GM04504 (cell line): ENCODE measurements around the gene PREX1.
A peak's percentile ranks its signal among the peaks of the same experiment; 100 is the strongest.

Experiments
- DNase-seq: peaks from one replicate; pipeline ENCODE4 v3.0.0-alpha.2; 2012; ENCODE audit warnings: low read depth

The PREX1 gene

DNA sequence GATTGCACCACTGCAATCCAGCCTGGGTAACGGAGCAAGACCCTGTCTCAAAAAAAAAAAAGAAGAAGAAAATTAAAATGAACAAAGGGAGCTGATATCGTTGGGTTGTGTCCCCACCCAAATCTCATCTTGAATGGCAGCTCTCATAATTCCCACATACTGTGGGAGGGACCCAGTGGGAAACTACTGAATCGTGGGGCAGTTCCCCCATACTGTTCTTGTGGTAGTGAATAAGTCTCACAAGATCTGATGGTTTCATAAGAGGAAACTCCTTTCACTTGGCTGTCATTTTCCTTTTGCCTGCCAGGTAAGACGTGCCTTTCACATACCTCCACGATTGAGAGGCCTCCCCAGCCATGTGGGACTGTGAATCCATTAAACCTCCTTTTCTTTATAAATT is 149.4 kb downstream of the PREX1 start:
- DNase-seq = no peak

DNA sequence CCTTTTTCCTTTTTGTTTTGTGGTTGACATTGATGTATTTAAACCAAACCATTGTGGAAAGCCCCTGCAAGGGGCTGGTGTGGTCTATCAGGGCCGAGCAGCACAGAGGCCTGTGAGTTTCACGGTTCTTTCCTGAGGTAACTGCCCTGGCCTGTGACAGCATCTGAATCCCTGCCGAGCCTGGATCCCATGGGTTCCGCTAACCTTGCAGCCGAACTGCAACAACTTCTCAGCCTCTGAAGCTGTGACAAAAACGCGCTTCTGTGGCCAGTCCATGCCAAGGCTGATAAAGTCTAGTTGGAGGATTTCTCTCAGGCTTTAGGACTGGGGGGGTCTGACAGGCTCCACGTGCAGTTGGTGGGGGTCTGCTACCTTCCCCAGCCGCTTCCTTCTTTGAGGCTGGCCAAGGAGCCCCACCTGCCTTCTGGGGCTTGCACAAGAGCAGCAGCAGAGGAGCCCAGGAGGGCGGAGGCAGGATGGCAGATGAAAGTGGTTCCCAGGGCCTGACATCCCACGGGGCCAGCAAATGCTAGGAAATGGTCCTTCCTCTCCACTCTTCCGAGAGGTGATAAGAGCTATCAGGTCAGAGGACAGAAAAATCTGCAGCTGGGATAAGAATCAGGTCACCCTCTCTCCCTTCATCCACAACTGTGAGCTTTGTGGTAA is 150.9 kb downstream of the PREX1 start:
- no peak for DNase-seq

DNA sequence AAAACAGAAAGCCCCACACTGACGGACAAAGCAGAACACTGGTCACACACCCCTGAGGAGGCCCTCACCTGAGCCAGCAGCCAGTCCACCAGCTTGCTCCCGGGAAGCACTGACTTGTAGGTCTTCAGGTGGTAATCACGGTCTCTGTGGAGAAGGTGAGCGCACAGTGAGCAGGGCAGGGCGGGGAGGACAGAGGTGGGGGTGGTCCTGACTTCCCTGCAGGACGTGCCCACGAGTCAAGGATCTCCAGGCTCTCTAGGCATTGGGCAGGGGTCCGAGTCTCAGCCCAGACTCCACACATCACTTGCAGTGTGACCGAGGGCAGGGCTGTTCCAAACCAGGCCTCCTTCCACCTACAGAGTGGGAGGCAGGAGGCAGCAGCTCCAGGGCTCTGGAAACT is 151.7 kb downstream of the PREX1 start:
- no peak for DNase-seq

DNA sequence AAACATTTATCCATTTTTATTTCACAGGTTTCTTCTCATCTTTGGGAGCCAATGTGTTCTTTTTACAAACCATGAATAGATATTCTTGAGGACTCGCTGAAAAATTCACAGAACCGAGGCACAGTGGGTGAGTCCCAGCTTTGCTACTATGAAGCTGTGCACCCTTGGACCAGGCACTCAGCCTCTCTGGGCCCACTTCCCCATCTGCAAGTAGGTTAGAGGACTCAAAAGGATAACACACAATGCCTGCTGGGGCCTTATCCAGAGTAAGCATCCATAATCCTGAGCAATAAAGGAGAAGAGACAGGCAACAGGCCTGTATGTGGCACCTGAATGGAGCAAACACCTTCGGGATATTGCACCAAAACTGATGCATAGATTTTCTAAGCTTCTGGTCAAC is 153.3 kb downstream of the PREX1 start:
- no peak for DNase-seq

DNA sequence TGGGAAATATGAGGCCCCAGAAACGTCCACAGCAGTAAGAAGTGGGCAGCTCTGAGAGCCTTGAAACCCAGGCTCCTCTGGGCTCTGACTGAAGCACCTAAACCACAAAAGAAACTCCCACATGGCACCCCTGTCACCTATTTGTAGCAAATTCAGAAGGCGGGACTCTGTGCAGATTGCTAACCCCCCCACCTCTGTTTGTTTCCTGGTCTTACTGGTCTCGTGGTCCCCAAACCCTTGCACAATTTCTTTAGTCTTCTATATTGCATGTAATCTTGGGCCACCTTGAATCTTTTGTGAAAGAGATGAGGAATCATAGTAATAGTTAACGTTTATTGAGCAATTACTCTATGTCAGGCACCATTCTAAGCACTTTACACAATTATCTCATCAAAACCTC is 154.3 kb downstream of the PREX1 start:
- no peak for DNase-seq

GRCh38 chr20:48672324-48672723 is 155.5 kb downstream of the PREX1 start:
- DNase-seq = no peak

GRCh38 chr20:48671141-48671540 is 156.7 kb downstream of the PREX1 start:
- DNase-seq = no peak

DNA sequence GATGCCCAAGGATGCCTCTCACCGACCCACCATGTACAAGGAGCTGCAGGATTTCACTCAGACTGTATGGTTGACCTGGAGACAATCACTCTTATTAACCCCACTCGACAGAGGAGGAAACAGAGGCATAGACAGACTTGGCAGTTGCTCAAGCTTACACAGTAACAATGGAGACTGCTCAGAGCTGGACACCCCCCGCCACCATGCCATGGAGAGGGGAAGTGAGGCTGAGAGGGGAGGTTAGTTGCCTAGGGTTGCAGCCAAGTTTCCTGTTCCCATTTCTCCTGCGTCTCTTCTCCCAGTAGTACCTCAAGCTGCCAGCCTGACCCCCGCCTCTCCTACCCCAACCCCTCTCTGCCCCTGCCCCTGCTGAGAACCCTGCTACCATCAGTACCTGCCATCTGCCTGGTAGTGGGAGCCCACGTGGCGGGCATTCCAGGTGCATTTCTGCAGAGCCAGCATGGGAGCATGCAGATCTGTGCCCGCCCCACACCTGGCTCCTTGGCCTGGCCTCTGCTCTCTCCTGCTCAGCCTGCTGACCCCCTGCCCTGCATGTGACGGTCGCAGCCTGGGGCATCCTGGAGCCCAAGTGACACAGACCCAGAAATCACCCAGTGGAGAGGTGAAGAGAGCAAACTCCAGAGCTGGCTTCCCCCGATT is 157.7 kb downstream of the PREX1 start:
- no peak for DNase-seq

- DNase-seq = no peak
Observed at GRCh38 chr20:48668451-48668946, 159.3 kb downstream of the PREX1 start.

- DNase-seq = no peak
Observed at GRCh38 chr20:48667889-48668413, 159.8 kb downstream of the PREX1 start.

DNA sequence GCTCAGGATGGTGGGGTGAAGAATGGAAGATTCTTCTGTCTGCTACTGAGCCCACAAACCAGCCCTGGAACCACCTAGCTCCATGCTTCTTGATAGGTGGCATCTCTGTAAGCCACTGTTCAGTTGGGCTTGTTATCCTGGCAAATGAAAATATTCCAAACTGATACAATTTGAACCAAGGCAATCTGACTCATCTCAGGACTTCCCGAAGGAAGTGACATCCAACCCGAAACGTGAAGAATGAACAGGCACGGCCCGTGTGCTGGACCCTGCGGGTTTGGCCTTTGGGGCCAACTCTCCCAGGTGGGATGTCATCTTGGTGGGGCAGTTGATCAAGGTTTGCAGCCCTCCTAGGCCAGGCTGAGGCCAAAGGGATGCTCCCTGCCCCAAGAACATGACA is 160.3 kb downstream of the PREX1 start:
- DNase-seq = no peak

DNA sequence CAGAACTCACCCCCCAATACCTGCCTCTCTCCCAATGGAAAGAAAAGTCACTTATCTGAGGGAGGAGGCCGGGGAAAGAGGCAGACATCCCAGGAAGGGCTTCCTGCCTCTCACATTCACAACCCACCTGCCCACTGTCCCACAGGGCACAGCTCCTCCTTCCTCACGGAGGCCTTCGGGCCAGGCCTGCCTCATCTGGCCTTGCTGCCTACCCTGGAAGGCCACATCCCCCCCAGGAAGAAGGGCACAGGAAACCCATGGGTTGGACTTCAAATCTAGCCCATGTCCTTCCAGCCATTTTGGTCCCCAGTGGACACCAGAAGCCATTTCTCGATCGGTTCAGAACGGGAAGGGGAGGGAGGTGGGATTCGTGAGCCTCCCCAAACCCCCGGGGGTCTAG is 162.0 kb downstream of the PREX1 start:
- DNase-seq = no peak

- DNase-seq = no peak
Observed at GRCh38 chr20:48662711-48663110, 165.1 kb downstream of the PREX1 start.

DNA sequence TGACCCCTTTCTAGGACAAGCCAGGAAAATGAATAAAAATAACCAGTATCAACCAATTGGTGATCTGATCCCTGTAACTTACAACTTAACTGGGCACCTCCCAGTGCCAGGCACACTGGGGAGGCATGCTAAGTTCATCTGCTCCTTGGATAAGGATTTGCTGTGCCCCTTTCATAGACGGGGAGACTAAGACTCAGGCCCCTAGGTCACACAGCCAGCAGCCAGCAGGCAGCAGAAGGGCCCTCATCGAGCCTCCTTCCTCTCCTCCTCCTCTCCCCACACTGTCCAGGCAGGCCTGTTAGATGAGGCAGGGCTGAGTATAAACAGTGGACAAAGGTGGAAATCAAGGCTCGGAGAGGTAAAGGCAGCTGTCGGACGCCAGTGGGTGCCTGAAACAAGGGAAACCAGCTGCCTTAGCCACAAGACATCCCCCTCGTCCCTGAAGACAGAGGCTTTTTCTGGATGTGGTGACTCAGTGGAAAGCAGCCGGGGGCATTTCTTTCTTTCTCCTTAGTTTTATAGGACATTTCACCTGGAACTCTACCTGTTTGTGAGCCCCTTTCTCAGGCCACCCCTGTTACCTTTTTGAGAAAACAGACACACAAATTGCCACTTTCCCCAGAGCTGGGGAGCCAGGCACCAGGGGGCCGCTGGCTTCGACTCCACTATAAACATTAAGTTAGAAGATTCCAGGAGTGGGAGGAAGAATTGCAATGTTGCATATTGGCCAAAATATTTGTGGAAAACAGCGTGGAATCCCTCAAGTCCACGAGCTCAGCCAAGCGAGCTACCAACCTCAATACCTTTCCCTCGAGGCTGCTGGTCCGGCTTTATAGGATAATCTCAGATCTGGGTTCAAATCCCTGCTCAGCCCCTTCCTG is 166.0 kb downstream of the PREX1 start:
- no peak for DNase-seq

DNA sequence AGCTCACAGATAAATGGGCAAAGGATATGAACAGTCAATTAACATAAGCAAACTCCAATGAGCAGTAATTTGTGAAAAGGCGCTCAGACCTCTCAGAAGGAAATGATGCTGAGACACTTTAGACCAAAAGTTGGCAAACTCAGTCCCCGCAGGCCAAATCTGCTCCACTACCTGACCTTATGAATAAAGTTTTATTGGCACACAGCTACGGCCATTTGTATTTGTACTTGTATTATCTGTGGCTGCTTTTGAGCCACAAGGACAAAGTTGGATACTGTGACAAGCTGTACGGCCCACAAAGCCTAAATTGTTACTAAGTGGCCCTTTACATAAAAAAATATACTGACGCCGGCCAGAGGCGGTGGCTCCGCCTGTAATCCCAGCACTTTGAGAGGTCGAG is 167.0 kb downstream of the PREX1 start:
- DNase-seq = no peak

GRCh38 chr20:48659858-48660257 is 167.9 kb downstream of the PREX1 start:
- DNase-seq = no peak

DNA sequence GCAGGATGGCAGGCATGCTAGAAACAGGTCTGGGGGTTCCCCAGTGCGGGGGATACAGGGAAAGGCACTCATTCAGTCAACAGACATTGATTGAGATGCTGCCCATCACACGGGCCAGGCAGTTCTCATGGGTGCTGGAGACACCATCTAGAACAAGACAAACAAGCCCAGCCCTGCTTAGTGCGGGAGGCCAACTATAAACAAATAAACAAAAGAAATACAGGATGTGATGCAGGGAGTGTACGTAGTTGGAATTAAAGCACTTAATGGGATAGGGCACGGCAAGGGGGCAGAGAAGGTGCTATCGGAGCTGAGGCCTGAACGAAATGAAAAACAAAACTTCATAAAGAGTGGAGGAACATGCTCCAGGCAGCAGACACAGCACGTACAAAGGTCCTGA is 169.3 kb downstream of the PREX1 start:
- no peak for DNase-seq

DNA sequence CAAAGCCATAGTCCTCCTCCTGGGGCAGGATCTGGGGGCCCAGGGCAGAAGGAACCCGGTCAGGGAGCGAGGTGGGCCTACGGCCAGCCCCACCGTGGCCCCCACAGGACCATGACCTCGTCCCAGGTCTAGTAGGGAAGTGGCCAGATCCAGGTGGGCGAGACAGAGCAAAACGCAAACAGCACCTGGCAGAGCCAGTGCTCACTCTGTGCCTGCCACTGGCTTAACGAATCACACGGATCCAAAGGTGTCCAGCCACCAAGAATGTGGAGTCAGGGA is 169.7 kb downstream of the PREX1 start:
- DNase-seq = no peak

GRCh38 chr20:48657426-48658197 is 170.2 kb downstream of the PREX1 start:
- peak; percentile 51 for DNase-seq

DNA sequence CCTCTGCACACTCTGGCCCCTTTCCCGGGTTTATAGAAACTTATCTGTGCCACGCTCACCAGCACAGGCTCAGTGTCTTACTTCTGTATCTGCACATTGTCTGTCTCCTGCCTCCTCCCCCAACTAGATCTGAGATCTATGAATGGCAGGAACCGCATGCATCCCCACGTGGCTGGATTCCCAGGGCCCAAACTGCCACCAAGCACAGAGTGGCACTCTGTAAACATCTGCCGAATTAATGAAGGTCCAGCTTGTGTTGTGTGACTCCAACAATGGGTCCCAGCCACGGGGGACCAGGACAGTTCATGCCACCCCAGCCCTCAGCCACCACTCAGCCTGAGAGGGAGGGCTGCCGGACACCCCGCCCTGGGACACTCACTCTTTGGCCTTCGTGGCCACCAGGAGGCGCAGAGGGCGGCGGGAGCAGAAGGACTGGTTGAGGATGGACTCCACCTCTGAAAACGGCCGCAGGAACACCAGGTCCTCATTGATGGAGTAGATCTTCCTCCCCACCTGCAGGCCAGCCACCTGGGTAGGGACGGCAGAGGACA is 171.1 kb downstream of the PREX1 start:
- DNase-seq = no peak

GRCh38 chr20:48656137-48656536 is 171.7 kb downstream of the PREX1 start:
- DNase-seq = no peak

DNA sequence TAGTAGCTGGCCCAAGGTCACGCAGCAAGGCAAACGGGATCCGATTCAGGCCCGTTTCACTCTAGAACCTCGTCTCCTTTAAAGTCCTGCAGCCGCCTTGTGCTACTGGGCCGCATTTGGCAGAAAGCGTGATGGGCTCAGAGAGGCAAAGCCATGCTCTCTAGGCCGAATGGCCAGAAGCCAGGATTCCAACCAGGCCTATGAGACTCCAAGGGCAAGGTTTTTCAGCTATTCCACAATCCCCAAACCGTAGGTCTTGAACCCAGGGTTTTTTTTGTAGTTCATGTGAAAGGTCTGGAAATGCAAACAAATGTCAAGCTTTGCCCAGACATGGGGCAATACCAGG is 174.1 kb downstream of the PREX1 start:
- DNase-seq = no peak
